Vagina (tissue), 2 donors: ENCODE data around the gene GART. TPM values are rescaled to one million over a fixed set of nuclear protein-coding genes. Genes with fewer than 3 reads are reported as not detected.
"Not testable (repeated sequence)": the region's sequence is repeated elsewhere in the genome, so short reads cannot be mapped to it uniquely, and the experiment has no call there.

Source experiments
- DNase-seq, 2 donors: peaks; one replicate each; pipeline ENCODE4 v3.0.0-alpha.2; 2017; ENCODE audit errors: extremely low spot score in 2 of 2
- H3K27ac ChIP-seq: fragments of 200-600 bp; sonication (generic); one replicate; pipeline ENCODE4 v1.5.1; 2019
- H3K27me3 ChIP-seq: fragments of 200-600 bp; sonication (generic); one replicate; pipeline ENCODE4 v1.5.1; 2019
- H3K36me3 ChIP-seq, 2 donors: fragments of 200-600 bp; sonication (generic); one replicate each; pipeline ENCODE4 v1.5.1; 2017 to 2019
- H3K4me1 ChIP-seq: fragments of 200-600 bp; sonication (generic); one replicate; pipeline ENCODE4 v1.5.1; 2019
- H3K4me3 ChIP-seq, 2 donors: fragments of 200-600 bp; sonication (generic); 1 replicate in 1 of 2; 2 replicates in 1 of 2; pipeline ENCODE4 v1.5.1; 2016 to 2019
- H3K9me3 ChIP-seq: fragments of 200-600 bp; sonication (generic); one replicate; pipeline ENCODE4 v1.5.1; 2019
- POLR2A ChIP-seq, 2 donors: fragments of 450-650 bp; IDR thresholded peaks; one replicate each; pipeline ENCODE4 v1.6.1; 2017; ENCODE audit warnings: antibody characterized with exemption in 2 of 2, mild to moderate bottlenecking in 2 of 2, moderate library complexity in 2 of 2
- POLR2AphosphoS5 ChIP-seq, 2 donors: sonication (generic); formaldehyde crosslinking; IDR thresholded peaks; one replicate each; pipeline ENCODE4 v1.9.0; 2017; ENCODE audit warnings: antibody characterized with exemption in 2 of 2, mild to moderate bottlenecking in 2 of 2, low read depth in 1 of 2; ENCODE audit not compliant: insufficient read depth in 1 of 2
- intact Hi-C: fragments of 100-400 bp; cut with DNase I; formaldehyde crosslinking; loops from one replicate; pipeline ENCODE4 v1.15.1; 2023
- total RNA-seq: library from RNA; depleted of rRNA; stranded (reverse); fragments of >200 nt; gene quantifications from one replicate; pipeline ENCODE4 v1.2.3, GENCODE V29; 2016
- TF ChIP-seq, protein P1 (sequence below), 3 experiments: fragments of 450-650 bp in 2 of 3; fragments of 200-600 bp in 1 of 3; sonication (generic) in 1 of 3; IDR thresholded peaks; one replicate each; pipeline ENCODE4 v1.5.1; 2017 to 2019; ENCODE audit warnings: antibody characterized with exemption in 3 of 3, mild to moderate bottlenecking in 2 of 3, moderate library complexity in 2 of 3

The GART gene
- total RNA-seq, 1 donor from 2014 or later, result 47.6 TPM

DNA sequence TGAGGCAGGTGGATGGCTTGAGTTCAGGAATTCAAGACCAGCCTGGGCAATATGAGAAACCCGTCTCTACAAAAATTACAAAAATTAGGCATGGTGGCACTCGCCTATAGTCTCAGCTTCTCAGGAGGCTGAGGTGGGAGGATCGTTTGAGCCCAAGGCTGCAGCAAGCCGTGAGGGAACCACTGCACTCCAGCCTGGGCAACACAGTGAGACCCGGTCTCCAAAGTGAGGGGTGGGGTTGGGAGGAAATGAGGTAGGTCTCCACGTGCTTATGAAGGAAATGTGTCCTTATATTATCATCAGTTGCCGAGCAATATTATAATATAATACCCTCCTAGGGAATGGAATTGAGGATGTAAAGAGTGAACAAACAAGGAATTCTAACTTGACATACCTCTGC lies 64.9 kb downstream of the GART start:
- Histone ChIP-seq H3K27ac (no peak overlapping the region), H3K27me3 (no peaks in the 10 kb centered on the region)
- intact Hi-C loops, result no loop called here

DNA sequence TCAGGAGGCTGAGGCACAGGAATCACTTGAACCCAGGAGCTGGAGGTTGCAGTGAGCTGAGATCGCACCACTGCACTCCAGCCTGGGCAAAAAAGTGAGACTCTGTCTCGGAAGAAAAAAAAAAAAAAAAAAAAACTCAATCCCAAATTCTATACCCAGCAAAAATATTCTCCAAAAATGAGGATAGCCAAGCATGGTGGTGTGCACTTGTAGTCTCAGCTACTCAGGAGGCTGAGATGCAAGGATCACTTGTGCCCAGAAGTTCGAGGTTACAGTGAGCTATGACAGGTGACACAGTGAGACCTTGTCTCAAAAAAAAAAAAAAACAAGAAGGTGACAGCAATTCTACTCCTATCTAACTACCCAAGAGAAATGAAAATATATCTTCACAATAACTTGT lies 68.6 kb downstream of the GART start:
- intact Hi-C loops, result no loop called here
- H3K4me3 ChIP-seq, result no peak overlapping the region
- TF ChIP-seq, protein P1, sequence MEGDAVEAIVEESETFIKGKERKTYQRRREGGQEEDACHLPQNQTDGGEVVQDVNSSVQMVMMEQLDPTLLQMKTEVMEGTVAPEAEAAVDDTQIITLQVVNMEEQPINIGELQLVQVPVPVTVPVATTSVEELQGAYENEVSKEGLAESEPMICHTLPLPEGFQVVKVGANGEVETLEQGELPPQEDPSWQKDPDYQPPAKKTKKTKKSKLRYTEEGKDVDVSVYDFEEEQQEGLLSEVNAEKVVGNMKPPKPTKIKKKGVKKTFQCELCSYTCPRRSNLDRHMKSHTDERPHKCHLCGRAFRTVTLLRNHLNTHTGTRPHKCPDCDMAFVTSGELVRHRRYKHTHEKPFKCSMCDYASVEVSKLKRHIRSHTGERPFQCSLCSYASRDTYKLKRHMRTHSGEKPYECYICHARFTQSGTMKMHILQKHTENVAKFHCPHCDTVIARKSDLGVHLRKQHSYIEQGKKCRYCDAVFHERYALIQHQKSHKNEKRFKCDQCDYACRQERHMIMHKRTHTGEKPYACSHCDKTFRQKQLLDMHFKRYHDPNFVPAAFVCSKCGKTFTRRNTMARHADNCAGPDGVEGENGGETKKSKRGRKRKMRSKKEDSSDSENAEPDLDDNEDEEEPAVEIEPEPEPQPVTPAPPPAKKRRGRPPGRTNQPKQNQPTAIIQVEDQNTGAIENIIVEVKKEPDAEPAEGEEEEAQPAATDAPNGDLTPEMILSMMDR (IDR thresholded peaks at IDR 0.05), result no peak
- H3K9me3 ChIP-seq, result no peaks in the 10 kb centered on the region
- H3K36me3 ChIP-seq, result no peaks in the 10 kb centered on the region
- peaks cover 9% of the 10 kb centered on the region for H3K4me1 ChIP-seq
- H3K27ac ChIP-seq, result no peak overlapping the region
- DNase-seq, result no peak
- no peaks in the 10 kb centered on the region for H3K27me3 ChIP-seq

More for the DNA sequence above, 64.9 kb downstream of the GART start:
- H3K4me1 ChIP-seq, result peaks cover 22% of the 10 kb centered on the region
- H3K4me3 ChIP-seq, result no peak overlapping the region
- no peaks in the 10 kb centered on the region for H3K36me3 ChIP-seq
- no peaks in the 10 kb centered on the region for H3K9me3 ChIP-seq
- DNase-seq, result no peak
- TF ChIP-seq POLR2AphosphoS5 (IDR thresholded peaks at IDR 0.05; ENCODE audit: insufficient read depth in 1 of 2, low read depth in 1 of 2), result no peak
- TF ChIP-seq, protein P1 (IDR thresholded peaks at IDR 0.05), result no peak
- no peak for TF ChIP-seq POLR2A (IDR thresholded peaks at IDR 0.05)

DNA sequence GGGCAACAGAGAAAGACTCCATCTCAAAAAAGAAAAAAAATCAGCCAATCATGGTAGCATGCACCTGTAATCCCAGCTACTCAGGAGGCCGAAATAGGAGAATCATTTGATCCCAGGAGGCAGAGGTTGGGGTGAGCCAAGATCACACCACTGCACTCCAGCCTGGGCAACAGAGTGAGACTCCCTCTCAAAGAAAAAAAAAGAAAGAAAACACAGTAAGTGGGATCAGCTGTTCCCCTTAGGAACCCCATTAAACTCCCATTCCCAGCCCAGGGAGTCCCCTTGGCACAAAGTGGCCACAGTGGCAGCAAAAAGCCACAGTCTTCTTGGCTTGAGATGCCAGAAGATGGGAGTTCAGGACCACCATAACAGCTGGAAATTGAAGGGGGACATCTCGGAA lies 71.2 kb downstream of the GART start:
- peaks cover 0 to 5% of the 10 kb centered on the region in 2 donors for H3K36me3 ChIP-seq
- TF ChIP-seq, protein P1 (IDR thresholded peaks at IDR 0.05), result no peak
- TF ChIP-seq POLR2AphosphoS5 (IDR thresholded peaks at IDR 0.05; ENCODE audit: insufficient read depth in 1 of 2, low read depth in 1 of 2) (no peak), POLR2A (IDR thresholded peaks at IDR 0.05) (no peak)
- intact Hi-C loops, result no loop called here
- no peak for DNase-seq
- no peaks in the 10 kb centered on the region for H3K4me1 ChIP-seq
- no peak overlapping the region for H3K27ac ChIP-seq
- no peaks in the 10 kb centered on the region for H3K9me3 ChIP-seq
- no peak overlapping the region for H3K4me3 ChIP-seq
- H3K27me3 ChIP-seq, result no peaks in the 10 kb centered on the region

DNA sequence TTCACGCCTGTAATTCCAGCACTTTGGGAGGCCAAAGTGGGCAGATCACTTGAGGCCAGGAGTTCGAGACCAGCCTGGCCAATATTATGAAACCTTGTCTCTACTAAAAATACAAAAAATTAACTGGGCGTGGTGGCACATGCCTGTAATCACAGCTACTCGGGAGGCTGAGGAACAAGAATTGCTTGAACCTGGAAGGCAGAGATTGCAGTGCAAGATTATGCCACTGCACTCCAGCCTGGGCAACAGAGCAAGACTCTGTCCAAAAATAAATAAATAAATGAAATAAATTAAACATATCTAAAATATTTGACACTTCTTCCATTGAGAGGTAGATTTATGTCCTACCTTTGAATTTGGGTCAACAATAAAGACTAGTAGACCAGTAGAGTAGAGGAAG lies 72.7 kb downstream of the GART start:
- H3K27me3 ChIP-seq, intact Hi-C loops, H3K36me3 ChIP-seq, H3K27ac ChIP-seq, H3K4me1 ChIP-seq, H3K4me3 ChIP-seq, DNase-seq, H3K9me3 ChIP-seq: not testable (repeated sequence)

DNA sequence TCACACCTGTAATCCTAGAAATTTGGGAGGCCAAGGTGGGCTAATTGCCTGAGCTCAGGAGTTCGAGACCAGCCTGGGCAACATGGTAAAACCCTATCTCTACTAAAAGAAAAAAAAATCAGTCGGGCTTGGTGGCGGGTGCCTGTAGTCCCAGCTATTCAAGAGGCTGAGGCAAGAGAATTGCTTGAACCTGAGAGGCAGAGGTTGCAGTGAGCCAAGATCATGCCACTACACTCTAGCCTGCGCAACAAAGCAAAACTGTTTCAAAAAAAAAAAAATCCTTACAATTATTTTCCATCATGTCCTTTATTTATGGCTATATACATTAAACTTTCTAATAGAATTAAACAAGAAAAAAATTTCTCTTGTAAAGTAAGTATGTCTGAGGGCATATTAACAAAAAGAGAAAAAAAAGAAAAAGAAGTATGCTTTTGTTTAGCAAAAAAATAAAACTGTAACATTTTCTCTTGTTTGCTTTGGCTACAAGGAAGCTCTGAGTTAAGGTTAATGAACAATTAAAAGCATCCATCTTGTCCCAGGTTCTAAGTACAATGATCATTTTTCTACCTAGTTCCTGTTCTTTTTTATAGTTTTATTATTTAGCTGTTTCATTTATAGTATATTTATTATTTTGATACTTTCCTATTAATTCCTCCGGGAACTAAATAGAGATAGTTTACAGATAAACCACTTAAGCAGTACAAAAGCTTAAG lies 80.2 kb downstream of the GART start:
- DNase-seq, result no peak
- no peaks in the 10 kb centered on the region for H3K4me1 ChIP-seq
- H3K36me3 ChIP-seq, result peaks cover 0 to 31% of the 10 kb centered on the region in 2 donors
- intact Hi-C loops, result no loop called here
- H3K4me3 ChIP-seq, result no peak overlapping the region
- TF ChIP-seq POLR2A (IDR thresholded peaks at IDR 0.05), result no peak
- H3K9me3 ChIP-seq, result no peaks in the 10 kb centered on the region
- no peaks in the 10 kb centered on the region for H3K27me3 ChIP-seq
- H3K27ac ChIP-seq, result no peak overlapping the region

DNA sequence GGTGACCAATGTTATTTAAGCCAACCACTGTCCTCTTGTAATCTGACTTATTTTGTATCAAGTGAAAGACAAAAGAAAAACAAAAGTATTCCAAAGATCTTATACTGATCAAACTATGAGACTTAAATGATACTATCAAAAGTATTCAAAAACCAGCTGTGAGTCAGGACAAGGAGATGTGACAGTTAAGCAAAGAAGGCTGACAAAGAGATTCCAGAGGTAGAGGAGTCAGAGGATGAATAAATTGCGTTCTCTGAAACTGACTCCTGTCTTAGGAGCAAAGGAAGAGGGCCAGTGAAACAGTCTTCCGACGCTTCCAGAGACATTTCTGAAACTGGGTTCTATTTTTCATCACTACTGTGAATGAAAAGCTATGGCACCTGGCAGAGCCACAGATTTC lies 83.1 kb downstream of the GART start:
- no peak for TF ChIP-seq POLR2A (IDR thresholded peaks at IDR 0.05)
- TF ChIP-seq, protein P1 (IDR thresholded peaks at IDR 0.05), result no peak
- TF ChIP-seq POLR2AphosphoS5 (IDR thresholded peaks at IDR 0.05; ENCODE audit: insufficient read depth in 1 of 2, low read depth in 1 of 2), result no peak
- Histone ChIP-seq H3K4me1 (no peaks in the 10 kb centered on the region), H3K36me3 (peaks cover 0 to 48% of the 10 kb centered on the region in 2 donors), H3K4me3 (no peak overlapping the region), H3K27me3 (no peaks in the 10 kb centered on the region), H3K9me3 (no peaks in the 10 kb centered on the region), H3K27ac (no peak overlapping the region)
- DNase-seq, result no peak
- intact Hi-C loops, result no loop called here
